GM12878 (cell line): ENCODE data around the gene TXNDC8.

Source experiments
- CHD2 ChIP-seq: IDR thresholded peaks from 2 replicates; pipeline ENCODE4 v1.6.1; 2011; ENCODE audit warnings: low read depth, low read length, improper control_type of control experiment, borderline replicate concordance
- CTCF ChIP-seq, 3 experiments: IDR thresholded peaks in 2 of 3; conservative IDR thresholded peaks in 1 of 3; 2 replicates each; pipeline ENCODE4 v1.5.1; 2011; ENCODE audit warnings: low read depth in 3 of 3, low read length in 3 of 3, mild to moderate bottlenecking in 3 of 3, control low read depth in 2 of 3, moderate library complexity in 2 of 3, inconsistent platforms in 1 of 3, mixed read lengths in 1 of 3; ENCODE audit not compliant: control insufficient read depth in 2 of 3, insufficient read depth in 1 of 3; ENCODE audit errors: extremely low read depth in 1 of 3
- EP300 ChIP-seq, 2 experiments: fragments of 150-350 bp in 1 of 2; IDR thresholded peaks; 2 replicates each; pipeline ENCODE4 v1.6.1; 2011 to 2012; ENCODE audit warnings: low read depth in 2 of 2, low read length in 2 of 2, borderline replicate concordance in 1 of 2, improper control_type of control experiment in 1 of 2, inconsistent platforms in 1 of 2; ENCODE audit not compliant: control insufficient read depth in 1 of 2
- ESRRA ChIP-seq: IDR thresholded peaks from 2 replicates; pipeline ENCODE4 v1.6.1; 2012; ENCODE audit warnings: mild to moderate bottlenecking, low read length, improper control_type of control experiment
- NR2F1 ChIP-seq: fragments of 450-650 bp; conservative IDR thresholded peaks from 2 replicates; pipeline ENCODE4 v1.6.1; 2017; ENCODE audit warnings: mild to moderate bottlenecking
- SMC3 ChIP-seq: IDR thresholded peaks from 2 replicates; pipeline ENCODE4 v1.6.1; 2011; ENCODE audit warnings: low read length, improper control_type of control experiment, borderline replicate concordance

GRCh38 chr9:110346325-110346724 lies 8.7 kb upstream of the TXNDC8 start:
- TF ChIP-seq SMC3 (no peak), CTCF (IDR thresholded peaks at IDR 0.05 in 2 of 3, conservative IDR thresholded peaks at IDR 0.05 in 1 of 3; ENCODE audit: control insufficient read depth in 2 of 3, extremely low read depth in 1 of 3, insufficient read depth in 1 of 3, low read depth in 3 of 3, low read length in 3 of 3) (no peak), EP300 (IDR thresholded peaks at IDR 0.05; ENCODE audit: borderline replicate concordance in 1 of 2, control insufficient read depth in 1 of 2, low read depth in 2 of 2, low read length in 2 of 2) (no peak), NR2F1 (no peak), CHD2 (no peak), ESRRA (no peak)
